Measurements from ENCODE around the gene SLC17A4. TPM values are rescaled to one million over a fixed set of nuclear protein-coding genes. Genes with fewer than 3 reads are reported as not detected.

Gene SLC17A4
- total RNA-seq = not detected in 2 replicates

DNA sequence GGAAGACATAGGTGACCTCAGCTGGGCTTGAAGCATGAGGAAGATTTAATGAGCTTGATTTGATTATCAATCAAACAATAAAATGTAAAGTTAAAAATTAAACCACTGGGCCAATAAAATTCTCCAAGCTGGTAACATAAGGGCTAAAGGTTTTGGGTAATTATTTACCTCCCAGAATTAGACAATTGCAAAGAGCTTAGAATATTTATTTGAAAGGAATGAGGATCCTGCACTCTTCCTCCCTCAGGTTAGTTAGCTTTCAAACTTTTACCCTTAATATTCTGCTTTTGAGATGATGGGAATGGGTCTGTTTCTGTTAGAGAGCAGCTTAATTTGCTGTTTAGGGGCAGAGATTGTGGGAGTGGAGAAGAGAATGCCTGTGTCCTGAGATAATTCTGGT lies at the start of gene SLC17A4:
Gene SLC17A4, plus strand, starts transcription at position 208 of the 400 bp plus-strand sequence. CDS start 7,221 bp downstream, outside the sequence.

Other genes with a start within 250 kb of the SLC17A4 start
- gene SCGN, start 102.5 kb upstream of the SLC17A4 start, total RNA-seq = 0.13 TPM in 1 of 2 replicates, not detected in the other
- not detected in 2 replicates for gene SLC17A1, start 77.3 kb downstream of the SLC17A4 start, total RNA-seq
- gene SLC17A3, start 119.5 kb downstream of the SLC17A4 start, total RNA-seq = not detected in 2 replicates
- not detected in 2 replicates for gene SLC17A2, start 175.9 kb downstream of the SLC17A4 start, total RNA-seq
- 12.3 and 13.3 TPM in 2 replicates for gene TRIM38, start 208.1 kb downstream of the SLC17A4 start, total RNA-seq

Data from thoracic aorta endothelial cell (primary cell).